H1 (cell line): ENCODE measurements around the gene DPP10. TPM values are rescaled to one million over a fixed set of nuclear protein-coding genes. Genes with fewer than 3 reads are reported as not detected.

Experiments used
- CTCF ChIA-PET: fragments of 300-600 bp; sonication (Branson Sonifier 250); formaldehyde crosslinking; loops from one replicate; lab custom pipeline; 2021; ENCODE audit not compliant: partially characterized antibody; lab: Charles Lee
- POLR2A ChIA-PET: fragments of 300-600 bp; sonication (Branson Sonifier 250); formaldehyde crosslinking; loops from one replicate; lab custom pipeline; 2021; ENCODE audit warnings: inconsistent platforms; ENCODE audit not compliant: partially characterized antibody; lab: Charles Lee
- DNase-seq, 2 experiments: peaks; one replicate each; pipeline versions ENCODE4 v3.0.0 to v3.0.0-alpha.2; 2010 to 2022; ENCODE audit warnings: low spot score in 2 of 2, low read depth in 1 of 2, mixed read lengths in 1 of 2
- FAIRE-seq: peaks from 2 replicates; lab custom pipeline; 2011; peaks lifted over from hg19 to GRCh38; lab: Jason Lieb, UNC
- H2AFZ ChIP-seq: 2 replicates; pipeline ENCODE4 v1.8.1; 2012; ENCODE audit warnings: low read length, inconsistent platforms
- H2AK5ac ChIP-seq: 2 replicates; pipeline ENCODE4 v1.6.1; 2013; ENCODE audit warnings: low read depth, low read length
- H2BK120ac ChIP-seq: replicated peaks from 2 replicates; pipeline ENCODE3; 2013; ENCODE audit warnings: low read depth, low read length, inconsistent platforms
- H2BK12ac ChIP-seq: 2 replicates; pipeline ENCODE4 v1.6.1; 2013; ENCODE audit warnings: low read depth, low read length
- H2BK15ac ChIP-seq: 2 replicates; pipeline ENCODE4 v1.6.1; 2013; ENCODE audit warnings: low read length
- H2BK20ac ChIP-seq: 2 replicates; pipeline ENCODE4 v1.6.1; 2013; ENCODE audit warnings: low read length
- H2BK5ac ChIP-seq: 2 replicates; pipeline ENCODE4 v1.6.1; 2013; ENCODE audit warnings: low read depth, low read length
- H3K14ac ChIP-seq: 2 replicates; pipeline ENCODE4 v1.6.1; 2013; ENCODE audit warnings: inconsistent platforms; ENCODE audit not compliant: insufficient read length
- H3K18ac ChIP-seq: 2 replicates; pipeline ENCODE4 v1.6.1; 2013; ENCODE audit warnings: low read length; ENCODE audit errors: extremely low read depth
- H3K23ac ChIP-seq: 2 replicates; pipeline ENCODE4 v1.6.1; 2013; ENCODE audit warnings: inconsistent platforms; ENCODE audit not compliant: insufficient read length
- H3K23me2 ChIP-seq: 2 replicates; pipeline ENCODE4 v1.6.1; 2013; ENCODE audit warnings: low read depth, low read length
- H3K27ac ChIP-seq: 2 replicates; pipeline ENCODE4 v1.6.1; 2011; ENCODE audit warnings: low read depth, low read length, inconsistent platforms
- H3K27me3 ChIP-seq, 4 experiments: replicated peaks in 1 of 4; 1 replicate in 1 of 4; 2 replicates in 3 of 4; pipeline versions ENCODE4 v1.6.1 to v1.8.1; 2011 to 2013; ENCODE audit warnings: low read length in 3 of 4, mild to moderate bottlenecking in 3 of 4, inconsistent platforms in 2 of 4, mixed read lengths in 2 of 4, moderate library complexity in 1 of 4; ENCODE audit not compliant: control insufficient read depth in 3 of 4, insufficient read depth in 3 of 4; ENCODE audit errors: extremely low read depth in 1 of 4
- H3K36me3 ChIP-seq, 4 experiments: 2 replicates each; pipeline versions ENCODE4 v1.6.1 to v1.8.1; 2011 to 2013; ENCODE audit warnings: mild to moderate bottlenecking in 4 of 4, low read length in 3 of 4, moderate library complexity in 2 of 4, control low read depth in 1 of 4, inconsistent platforms in 1 of 4; ENCODE audit not compliant: insufficient read depth in 4 of 4, control insufficient read depth in 2 of 4
- H3K4ac ChIP-seq: replicated peaks from 2 replicates; pipeline ENCODE3; 2013; ENCODE audit warnings: low read length, low read depth, mixed read lengths, inconsistent platforms; ENCODE audit not compliant: insufficient read length
- H3K4me1 ChIP-seq, 4 experiments: replicated peaks in 1 of 4; 1 replicate in 1 of 4; 2 replicates in 3 of 4; pipeline versions ENCODE4 v1.6.1 to v1.8.1; 2011 to 2013; ENCODE audit warnings: low read length in 3 of 4, inconsistent platforms in 2 of 4, mixed read lengths in 1 of 4; ENCODE audit not compliant: insufficient read depth in 4 of 4, control insufficient read depth in 3 of 4
- H3K4me2 ChIP-seq, 2 experiments: 2 replicates each; pipeline versions ENCODE4 v1.6.1 to v1.8.1; 2011 to 2013; ENCODE audit warnings: low read depth in 2 of 2, low read length in 2 of 2, control low read depth in 1 of 2, inconsistent platforms in 1 of 2, mild to moderate bottlenecking in 1 of 2; ENCODE audit not compliant: insufficient read depth in 1 of 2
- H3K4me3 ChIP-seq, 4 experiments: fragments of 200-600, 300-600 bp in 1 of 4; sonication (generic), shearing (Covaris generic), sonication (Bioruptor Twin) in 1 of 4; 2 replicates each; pipeline versions ENCODE4 v1.5.1 to v1.8.1; 2011 to 2016; ENCODE audit warnings: low read length in 4 of 4, low read depth in 3 of 4, control low read depth in 2 of 4, inconsistent platforms in 2 of 4, mild to moderate bottlenecking in 2 of 4, mixed read lengths in 1 of 4, moderate library complexity in 1 of 4; ENCODE audit not compliant: insufficient read depth in 2 of 4; ENCODE audit errors: extremely low read depth in 1 of 4
- H3K56ac ChIP-seq: replicated peaks from 2 replicates; pipeline ENCODE3; 2013; ENCODE audit warnings: low read depth, mild to moderate bottlenecking, mixed read lengths, low read length, inconsistent platforms; ENCODE audit not compliant: insufficient read length
- H3K79me1 ChIP-seq: 2 replicates; pipeline ENCODE4 v1.6.1; 2013; ENCODE audit warnings: low read depth, low read length, control low read depth
- H3K79me2 ChIP-seq, 2 experiments: 2 replicates each; pipeline versions ENCODE4 v1.6.1 to v1.8.1; 2012 to 2013; ENCODE audit warnings: low read length in 2 of 2, mild to moderate bottlenecking in 2 of 2, inconsistent platforms in 1 of 2; ENCODE audit not compliant: insufficient read depth in 2 of 2, control insufficient read depth in 1 of 2
- H3K9ac ChIP-seq, 4 experiments: replicated peaks in 1 of 4; 1 replicate in 1 of 4; 2 replicates in 3 of 4; pipeline versions ENCODE4 v1.6.1 to v1.8.1; 2011 to 2013; ENCODE audit warnings: low read depth in 3 of 4, low read length in 3 of 4, control low read depth in 2 of 4, mild to moderate bottlenecking in 2 of 4, moderate library complexity in 2 of 4, inconsistent platforms in 1 of 4; ENCODE audit errors: extremely low read depth in 1 of 4
- H3K9me3 ChIP-seq, 2 experiments: 2 replicates each; pipeline versions ENCODE4 v1.6.1 to v1.8.1; 2012 to 2013; ENCODE audit warnings: mild to moderate bottlenecking in 2 of 2, moderate library complexity in 2 of 2, control low read depth in 1 of 2, inconsistent platforms in 1 of 2, low read depth in 1 of 2, low read length in 1 of 2, mixed read lengths in 1 of 2; ENCODE audit not compliant: insufficient read depth in 2 of 2
- H4K20me1 ChIP-seq, 2 experiments: replicated peaks in 1 of 2; 2 replicates each; pipeline versions ENCODE3 to v1.8.1; 2011 to 2013; ENCODE audit warnings: inconsistent platforms in 2 of 2, low read length in 2 of 2, mild to moderate bottlenecking in 1 of 2; ENCODE audit not compliant: insufficient read depth in 2 of 2, control insufficient read depth in 1 of 2
- H4K5ac ChIP-seq: 2 replicates; pipeline ENCODE4 v1.6.1; 2013; ENCODE audit warnings: low read length, low read depth, mixed read lengths, inconsistent platforms; ENCODE audit not compliant: insufficient read length
- H4K8ac ChIP-seq: 2 replicates; pipeline ENCODE4 v1.8.0; 2013; ENCODE audit warnings: mild to moderate bottlenecking, moderate library complexity, low read length, inconsistent platforms; ENCODE audit not compliant: insufficient read depth; ENCODE audit errors: extremely low read depth
- H4K91ac ChIP-seq: replicated peaks from 2 replicates; pipeline ENCODE3; 2013; ENCODE audit warnings: low read length, mixed read lengths, inconsistent platforms; ENCODE audit not compliant: insufficient read length
- BACH1 ChIP-seq: IDR thresholded peaks from 2 replicates; pipeline ENCODE4 v1.6.1; 2012; ENCODE audit warnings: low read length, improper control_type of control experiment
- BCL11A ChIP-seq, 2 experiments: IDR thresholded peaks; one replicate each; pipeline ENCODE4 v1.6.1; 2011; ENCODE audit warnings: low read depth in 2 of 2, low read length in 2 of 2, mild to moderate bottlenecking in 2 of 2
- GABPA ChIP-seq: IDR thresholded peaks from 2 replicates; pipeline ENCODE4 v1.6.1; 2011; ENCODE audit warnings: mild to moderate bottlenecking, low read length, moderate library complexity, borderline replicate concordance; ENCODE audit not compliant: insufficient read depth
- HDAC6 ChIP-seq: IDR thresholded peaks from one replicate; pipeline ENCODE4 v1.7.1; 2012; ENCODE audit warnings: low read depth, mild to moderate bottlenecking, inconsistent platforms, low read length, moderate library complexity
- JUN ChIP-seq: IDR thresholded peaks from 2 replicates; pipeline ENCODE4 v1.6.1; 2011; ENCODE audit warnings: low read depth, mild to moderate bottlenecking, improper control_type of control experiment, low read length
- KDM1A ChIP-seq: fragments of 200-600, 300-600 bp; sonication (generic); IDR thresholded peaks from 2 replicates; pipeline ENCODE4 v1.7.1; 2016; ENCODE audit warnings: mild to moderate bottlenecking, low read length, borderline replicate concordance
- RAD21 ChIP-seq, 2 experiments: IDR thresholded peaks in 1 of 2; conservative IDR thresholded peaks in 1 of 2; 2 replicates each; pipeline ENCODE4 v1.6.1; 2011; ENCODE audit warnings: low read depth in 2 of 2, low read length in 2 of 2, improper control_type of control experiment in 1 of 2, inconsistent platforms in 1 of 2, mild to moderate bottlenecking in 1 of 2, moderate library complexity in 1 of 2
- RXRA ChIP-seq: IDR thresholded peaks from 2 replicates; pipeline ENCODE4 v1.6.1; 2011; ENCODE audit warnings: low read depth, mild to moderate bottlenecking, low read length, moderate library complexity; ENCODE audit not compliant: insufficient read depth
- SAP30 ChIP-seq: fragments of 300-600 bp; sonication (generic); IDR thresholded peaks from 2 replicates; pipeline ENCODE4 v1.7.1; 2012; ENCODE audit warnings: low read length, moderate library complexity, mild to moderate bottlenecking, inconsistent platforms; ENCODE audit not compliant: insufficient read depth, insufficient replicate concordance
- SP4 ChIP-seq: IDR thresholded peaks from 2 replicates; pipeline ENCODE4 v1.6.1; 2012; ENCODE audit warnings: low read length, inconsistent platforms
- YY1 ChIP-seq: IDR thresholded peaks from 2 replicates; pipeline ENCODE4 v1.6.1; 2011; ENCODE audit warnings: low read depth, mild to moderate bottlenecking, low read length
- WGBS, 2 experiments: shearing (Covaris generic) in 1 of 2; methylation state at CpG; one replicate each; pipeline versions ENCODE4 v1.1.6 to v1.1.7; 2013 to 2015; ENCODE audit warnings: low lambda C conversion rate in 2 of 2, mixed read lengths in 2 of 2, inconsistent platforms in 1 of 2, low coverage in 1 of 2, missing lambda C conversion rate in 1 of 2; ENCODE audit not compliant: insufficient replicate concordance in 2 of 2, insufficient coverage in 1 of 2, insufficient read length in 1 of 2; ENCODE audit errors: extremely low coverage in 1 of 2, missing lambda C conversion rate in 1 of 2; 5-methylcytosine and 5-hydroxymethylcytosine counted together
- polyA plus RNA-seq, 7 experiments: library from polyadenylated mRNA; depleted of rRNA in 3 of 7; stranded (reverse) in 5 of 7; unstranded in 2 of 7; fragments of >200 nt in 5 of 7; fragments of 200-250 nt in 2 of 7; gene quantifications; 1 replicate in 5 of 7; 2 replicates in 1 of 7; 4 replicates in 1 of 7; pipeline versions ENCODE4 v1.2.1 to v1.2.3, GENCODE V29; 2011 to 2013; ENCODE audit warnings: missing spikeins in 2 of 7, mixed read lengths in 2 of 7
- total RNA-seq: library from RNA; stranded (reverse); fragmentation: NEBNext Ultra II Directional; extraction: Animal tissue kit (Norgen Biotek cat#: 25700); gene quantifications from 2 replicates; pipeline ENCODE4 v1.2.1, GENCODE V29; 2021
- TF ChIP-seq, protein P1 (sequence below): IDR thresholded peaks from 2 replicates; pipeline ENCODE4 v1.6.1; 2011; ENCODE audit warnings: low read length, improper control_type of control experiment

The DPP10 gene
- total and polyA plus RNA-seq, 2 of the 8 experiments (the other 6 are each of a cell fraction or from before 2014, with no cell fraction given), result 3.3 to 7.2 TPM

DNA sequence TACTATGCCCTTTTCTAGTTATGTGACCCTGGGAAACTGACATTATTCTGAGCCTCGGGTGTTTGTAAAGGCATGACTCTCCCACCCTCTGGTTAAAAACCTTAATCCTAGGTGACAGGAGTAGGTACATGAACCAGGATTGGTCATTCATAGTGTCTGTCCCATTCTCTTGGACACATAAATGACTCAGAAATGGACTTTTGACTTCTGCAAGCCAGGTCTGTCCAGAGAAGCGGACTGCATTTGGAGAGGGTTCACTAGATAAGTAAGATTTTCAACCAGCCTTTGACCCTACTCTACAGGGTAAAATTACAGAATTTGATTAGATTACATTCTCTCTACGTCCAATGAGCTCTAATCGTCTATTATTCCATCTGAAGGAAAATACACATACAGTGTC, 285.9 kb downstream of the DPP10 start:
- H4K8ac ChIP-seq, result no peak overlapping the region
- 88% methylated on average over 4 of the region's 4 CpGs; no CpG with 5 or more reads in 1 of the 2 experiments for WGBS, 2 experiments
- no peak overlapping the region for H2AK5ac ChIP-seq
- H3K23ac ChIP-seq, result no peak overlapping the region
- H2BK15ac ChIP-seq, result no peak overlapping the region
- H2BK120ac ChIP-seq, result no peak overlapping the region
- no peak overlapping the region for H3K18ac ChIP-seq
- H4K91ac ChIP-seq, result no peak overlapping the region
- 0 out of 4 replicates have a peak, but pooled peaks cover 0 to 6% of the 10 kb centered on the region in 2 experiments for H3K9me3 ChIP-seq
- ChIA-PET CTCF (interaction anchor here (1.6 kb wide), 1 partner anchor 9 kb away, joined by 4 read pairs; no protein-coding TSS in a partner anchor), POLR2A (no interaction called here)
- no peaks in the 10 kb centered on the region for H3K23me2 ChIP-seq
- no peak overlapping the region for H2BK12ac ChIP-seq
- no peaks in the 10 kb centered on the region for H3K36me3 ChIP-seq
- no peak overlapping the region for H3K4ac ChIP-seq
- H3K79me2 ChIP-seq, result no peaks in the 10 kb centered on the region
- no peak overlapping the region for H2BK5ac ChIP-seq
- H4K20me1 ChIP-seq, result no peaks in the 10 kb centered on the region
- no peaks in the 10 kb centered on the region for H3K79me1 ChIP-seq
- no peak overlapping the region for H3K4me3 ChIP-seq
- peaks cover 0 to 3% (median 0%) of the 10 kb centered on the region in 4 experiments; a peak in 1 of 7 replicates for H3K4me1 ChIP-seq
- H3K56ac ChIP-seq, result no peak overlapping the region
- no peak overlapping the region for H3K9ac ChIP-seq
- no peak overlapping the region for H3K14ac ChIP-seq
- H3K27ac ChIP-seq, result no peak overlapping the region
- H2AFZ ChIP-seq, result no peak overlapping the region
- FAIRE-seq, result no peak
- no peak for DNase-seq
- H3K4me2 ChIP-seq, result no peak overlapping the region
- no peak overlapping the region for H4K5ac ChIP-seq
- no peaks in the 10 kb centered on the region for H3K27me3 ChIP-seq
- no peak overlapping the region for H2BK20ac ChIP-seq
- TF ChIP-seq SP4, result no peak
- TF ChIP-seq GABPA, result no peak
- no peak for TF ChIP-seq RAD21 (IDR thresholded peaks at IDR 0.05 in 1 of 2, conservative IDR thresholded peaks at IDR 0.05 in 1 of 2; ENCODE audit: low read depth in 2 of 2, low read length in 2 of 2)
- no peak for TF ChIP-seq BCL11A (IDR thresholded peaks at IDR 0.05; ENCODE audit: low read depth in 2 of 2, low read length in 2 of 2)
- no peak for TF ChIP-seq KDM1A
- TF ChIP-seq SAP30, result no peak
- TF ChIP-seq RXRA, result no peak
- TF ChIP-seq YY1, result no peak
- no peak for TF ChIP-seq JUN
- TF ChIP-seq HDAC6, result no peak
- TF ChIP-seq, protein P1, sequence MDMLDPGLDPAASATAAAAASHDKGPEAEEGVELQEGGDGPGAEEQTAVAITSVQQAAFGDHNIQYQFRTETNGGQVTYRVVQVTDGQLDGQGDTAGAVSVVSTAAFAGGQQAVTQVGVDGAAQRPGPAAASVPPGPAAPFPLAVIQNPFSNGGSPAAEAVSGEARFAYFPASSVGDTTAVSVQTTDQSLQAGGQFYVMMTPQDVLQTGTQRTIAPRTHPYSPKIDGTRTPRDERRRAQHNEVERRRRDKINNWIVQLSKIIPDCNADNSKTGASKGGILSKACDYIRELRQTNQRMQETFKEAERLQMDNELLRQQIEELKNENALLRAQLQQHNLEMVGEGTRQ, result no peak
- TF ChIP-seq BACH1, result no peak
